ENCODE results near the gene ICE2. TPM values are rescaled to one million over a fixed set of nuclear protein-coding genes. Genes with fewer than 3 reads are reported as not detected.

The ICE2 gene
- total RNA-seq, 3 donors from 2014 or later = 28.5 to 40.7 (median 36.1) TPM

Other genes starting within 250 kb of the ICE2 start
- 1,000 to 10,000 TPM in 1 of 3 donors, 100 to 1,000 TPM in 2; 875 to 1,598 (median 923) TPM for gene ANXA2, start 81.2 kb downstream of the ICE2 start, total RNA-seq

Data from breast epithelium (tissue), 3 donors.